H1 (cell line): ENCODE measurements around the gene NUMB. TPM values are rescaled to one million over a fixed set of nuclear protein-coding genes. Genes with fewer than 3 reads are reported as not detected.

ENCODE experiments used
- CTCF ChIA-PET: fragments of 300-600 bp; sonication (Branson Sonifier 250); formaldehyde crosslinking; loops from one replicate; lab custom pipeline; 2021; ENCODE audit not compliant: partially characterized antibody; lab: Charles Lee
- POLR2A ChIA-PET: fragments of 300-600 bp; sonication (Branson Sonifier 250); formaldehyde crosslinking; loops from one replicate; lab custom pipeline; 2021; ENCODE audit warnings: inconsistent platforms; ENCODE audit not compliant: partially characterized antibody; lab: Charles Lee
- DNase-seq, 2 experiments: peaks; one replicate each; pipeline versions ENCODE4 v3.0.0 to v3.0.0-alpha.2; 2010 to 2022; ENCODE audit warnings: low spot score in 2 of 2, low read depth in 1 of 2, mixed read lengths in 1 of 2
- FAIRE-seq: peaks from 2 replicates; lab custom pipeline; 2011; peaks lifted over from hg19 to GRCh38; lab: Jason Lieb, UNC
- H2AFZ ChIP-seq: 2 replicates; pipeline ENCODE4 v1.8.1; 2012; ENCODE audit warnings: low read length, inconsistent platforms
- H2AK5ac ChIP-seq: 2 replicates; pipeline ENCODE4 v1.6.1; 2013; ENCODE audit warnings: low read depth, low read length
- H2BK120ac ChIP-seq: replicated peaks from 2 replicates; pipeline ENCODE3; 2013; ENCODE audit warnings: low read depth, low read length, inconsistent platforms
- H2BK12ac ChIP-seq: 2 replicates; pipeline ENCODE4 v1.6.1; 2013; ENCODE audit warnings: low read depth, low read length
- H2BK15ac ChIP-seq: 2 replicates; pipeline ENCODE4 v1.6.1; 2013; ENCODE audit warnings: low read length
- H2BK20ac ChIP-seq: 2 replicates; pipeline ENCODE4 v1.6.1; 2013; ENCODE audit warnings: low read length
- H2BK5ac ChIP-seq: 2 replicates; pipeline ENCODE4 v1.6.1; 2013; ENCODE audit warnings: low read depth, low read length
- H3K14ac ChIP-seq: 2 replicates; pipeline ENCODE4 v1.6.1; 2013; ENCODE audit warnings: inconsistent platforms; ENCODE audit not compliant: insufficient read length
- H3K18ac ChIP-seq: 2 replicates; pipeline ENCODE4 v1.6.1; 2013; ENCODE audit warnings: low read length; ENCODE audit errors: extremely low read depth
- H3K23ac ChIP-seq: 2 replicates; pipeline ENCODE4 v1.6.1; 2013; ENCODE audit warnings: inconsistent platforms; ENCODE audit not compliant: insufficient read length
- H3K23me2 ChIP-seq: 2 replicates; pipeline ENCODE4 v1.6.1; 2013; ENCODE audit warnings: low read depth, low read length
- H3K27ac ChIP-seq: 2 replicates; pipeline ENCODE4 v1.6.1; 2011; ENCODE audit warnings: low read depth, low read length, inconsistent platforms
- H3K27me3 ChIP-seq, 4 experiments: replicated peaks in 1 of 4; 1 replicate in 1 of 4; 2 replicates in 3 of 4; pipeline versions ENCODE4 v1.6.1 to v1.8.1; 2011 to 2013; ENCODE audit warnings: low read length in 3 of 4, mild to moderate bottlenecking in 3 of 4, inconsistent platforms in 2 of 4, mixed read lengths in 2 of 4, moderate library complexity in 1 of 4; ENCODE audit not compliant: control insufficient read depth in 3 of 4, insufficient read depth in 3 of 4; ENCODE audit errors: extremely low read depth in 1 of 4
- H3K36me3 ChIP-seq, 4 experiments: 2 replicates each; pipeline versions ENCODE4 v1.6.1 to v1.8.1; 2011 to 2013; ENCODE audit warnings: mild to moderate bottlenecking in 4 of 4, low read length in 3 of 4, moderate library complexity in 2 of 4, control low read depth in 1 of 4, inconsistent platforms in 1 of 4; ENCODE audit not compliant: insufficient read depth in 4 of 4, control insufficient read depth in 2 of 4
- H3K4ac ChIP-seq: replicated peaks from 2 replicates; pipeline ENCODE3; 2013; ENCODE audit warnings: low read length, low read depth, mixed read lengths, inconsistent platforms; ENCODE audit not compliant: insufficient read length
- H3K4me1 ChIP-seq, 4 experiments: replicated peaks in 1 of 4; 1 replicate in 1 of 4; 2 replicates in 3 of 4; pipeline versions ENCODE4 v1.6.1 to v1.8.1; 2011 to 2013; ENCODE audit warnings: low read length in 3 of 4, inconsistent platforms in 2 of 4, mixed read lengths in 1 of 4; ENCODE audit not compliant: insufficient read depth in 4 of 4, control insufficient read depth in 3 of 4
- H3K4me2 ChIP-seq, 2 experiments: 2 replicates each; pipeline versions ENCODE4 v1.6.1 to v1.8.1; 2011 to 2013; ENCODE audit warnings: low read depth in 2 of 2, low read length in 2 of 2, control low read depth in 1 of 2, inconsistent platforms in 1 of 2, mild to moderate bottlenecking in 1 of 2; ENCODE audit not compliant: insufficient read depth in 1 of 2
- H3K4me3 ChIP-seq, 4 experiments: fragments of 200-600, 300-600 bp in 1 of 4; sonication (generic), shearing (Covaris generic), sonication (Bioruptor Twin) in 1 of 4; 2 replicates each; pipeline versions ENCODE4 v1.5.1 to v1.8.1; 2011 to 2016; ENCODE audit warnings: low read length in 4 of 4, low read depth in 3 of 4, control low read depth in 2 of 4, inconsistent platforms in 2 of 4, mild to moderate bottlenecking in 2 of 4, mixed read lengths in 1 of 4, moderate library complexity in 1 of 4; ENCODE audit not compliant: insufficient read depth in 2 of 4; ENCODE audit errors: extremely low read depth in 1 of 4
- H3K56ac ChIP-seq: replicated peaks from 2 replicates; pipeline ENCODE3; 2013; ENCODE audit warnings: low read depth, mild to moderate bottlenecking, mixed read lengths, low read length, inconsistent platforms; ENCODE audit not compliant: insufficient read length
- H3K79me1 ChIP-seq: 2 replicates; pipeline ENCODE4 v1.6.1; 2013; ENCODE audit warnings: low read depth, low read length, control low read depth
- H3K79me2 ChIP-seq, 2 experiments: 2 replicates each; pipeline versions ENCODE4 v1.6.1 to v1.8.1; 2012 to 2013; ENCODE audit warnings: low read length in 2 of 2, mild to moderate bottlenecking in 2 of 2, inconsistent platforms in 1 of 2; ENCODE audit not compliant: insufficient read depth in 2 of 2, control insufficient read depth in 1 of 2
- H3K9ac ChIP-seq, 4 experiments: replicated peaks in 1 of 4; 1 replicate in 1 of 4; 2 replicates in 3 of 4; pipeline versions ENCODE4 v1.6.1 to v1.8.1; 2011 to 2013; ENCODE audit warnings: low read depth in 3 of 4, low read length in 3 of 4, control low read depth in 2 of 4, mild to moderate bottlenecking in 2 of 4, moderate library complexity in 2 of 4, inconsistent platforms in 1 of 4; ENCODE audit errors: extremely low read depth in 1 of 4
- H3K9me3 ChIP-seq, 2 experiments: 2 replicates each; pipeline versions ENCODE4 v1.6.1 to v1.8.1; 2012 to 2013; ENCODE audit warnings: mild to moderate bottlenecking in 2 of 2, moderate library complexity in 2 of 2, control low read depth in 1 of 2, inconsistent platforms in 1 of 2, low read depth in 1 of 2, low read length in 1 of 2, mixed read lengths in 1 of 2; ENCODE audit not compliant: insufficient read depth in 2 of 2
- H4K20me1 ChIP-seq, 2 experiments: replicated peaks in 1 of 2; 2 replicates each; pipeline versions ENCODE3 to v1.8.1; 2011 to 2013; ENCODE audit warnings: inconsistent platforms in 2 of 2, low read length in 2 of 2, mild to moderate bottlenecking in 1 of 2; ENCODE audit not compliant: insufficient read depth in 2 of 2, control insufficient read depth in 1 of 2
- H4K5ac ChIP-seq: 2 replicates; pipeline ENCODE4 v1.6.1; 2013; ENCODE audit warnings: low read length, low read depth, mixed read lengths, inconsistent platforms; ENCODE audit not compliant: insufficient read length
- H4K8ac ChIP-seq: 2 replicates; pipeline ENCODE4 v1.8.0; 2013; ENCODE audit warnings: mild to moderate bottlenecking, moderate library complexity, low read length, inconsistent platforms; ENCODE audit not compliant: insufficient read depth; ENCODE audit errors: extremely low read depth
- H4K91ac ChIP-seq: replicated peaks from 2 replicates; pipeline ENCODE3; 2013; ENCODE audit warnings: low read length, mixed read lengths, inconsistent platforms; ENCODE audit not compliant: insufficient read length
- FOSL1 ChIP-seq: IDR thresholded peaks from 2 replicates; pipeline ENCODE4 v1.6.1; 2011; ENCODE audit warnings: mild to moderate bottlenecking, low read depth, low read length, moderate library complexity; ENCODE audit not compliant: insufficient read depth
- TEAD4 ChIP-seq: IDR thresholded peaks from 2 replicates; pipeline ENCODE4 v1.6.1; 2012; ENCODE audit warnings: low read depth, low read length, inconsistent platforms, mixed read lengths
- WGBS, 2 experiments: shearing (Covaris generic) in 1 of 2; methylation state at CpG; one replicate each; pipeline versions ENCODE4 v1.1.6 to v1.1.7; 2013 to 2015; ENCODE audit warnings: low lambda C conversion rate in 2 of 2, mixed read lengths in 2 of 2, inconsistent platforms in 1 of 2, low coverage in 1 of 2, missing lambda C conversion rate in 1 of 2; ENCODE audit not compliant: insufficient replicate concordance in 2 of 2, insufficient coverage in 1 of 2, insufficient read length in 1 of 2; ENCODE audit errors: extremely low coverage in 1 of 2, missing lambda C conversion rate in 1 of 2; 5-methylcytosine and 5-hydroxymethylcytosine counted together
- polyA plus RNA-seq, 7 experiments: library from polyadenylated mRNA; depleted of rRNA in 3 of 7; stranded (reverse) in 5 of 7; unstranded in 2 of 7; fragments of >200 nt in 5 of 7; fragments of 200-250 nt in 2 of 7; gene quantifications; 1 replicate in 5 of 7; 2 replicates in 1 of 7; 4 replicates in 1 of 7; pipeline versions ENCODE4 v1.2.1 to v1.2.3, GENCODE V29; 2011 to 2013; ENCODE audit warnings: missing spikeins in 2 of 7, mixed read lengths in 2 of 7
- total RNA-seq: library from RNA; stranded (reverse); fragmentation: NEBNext Ultra II Directional; extraction: Animal tissue kit (Norgen Biotek cat#: 25700); gene quantifications from 2 replicates; pipeline ENCODE4 v1.2.1, GENCODE V29; 2021

The NUMB gene
- total and polyA plus RNA-seq, 2 of the 8 experiments (the other 6 are each of a cell fraction or from before 2014, with no cell fraction given), result 54.3 to 78.1 TPM

DNA sequence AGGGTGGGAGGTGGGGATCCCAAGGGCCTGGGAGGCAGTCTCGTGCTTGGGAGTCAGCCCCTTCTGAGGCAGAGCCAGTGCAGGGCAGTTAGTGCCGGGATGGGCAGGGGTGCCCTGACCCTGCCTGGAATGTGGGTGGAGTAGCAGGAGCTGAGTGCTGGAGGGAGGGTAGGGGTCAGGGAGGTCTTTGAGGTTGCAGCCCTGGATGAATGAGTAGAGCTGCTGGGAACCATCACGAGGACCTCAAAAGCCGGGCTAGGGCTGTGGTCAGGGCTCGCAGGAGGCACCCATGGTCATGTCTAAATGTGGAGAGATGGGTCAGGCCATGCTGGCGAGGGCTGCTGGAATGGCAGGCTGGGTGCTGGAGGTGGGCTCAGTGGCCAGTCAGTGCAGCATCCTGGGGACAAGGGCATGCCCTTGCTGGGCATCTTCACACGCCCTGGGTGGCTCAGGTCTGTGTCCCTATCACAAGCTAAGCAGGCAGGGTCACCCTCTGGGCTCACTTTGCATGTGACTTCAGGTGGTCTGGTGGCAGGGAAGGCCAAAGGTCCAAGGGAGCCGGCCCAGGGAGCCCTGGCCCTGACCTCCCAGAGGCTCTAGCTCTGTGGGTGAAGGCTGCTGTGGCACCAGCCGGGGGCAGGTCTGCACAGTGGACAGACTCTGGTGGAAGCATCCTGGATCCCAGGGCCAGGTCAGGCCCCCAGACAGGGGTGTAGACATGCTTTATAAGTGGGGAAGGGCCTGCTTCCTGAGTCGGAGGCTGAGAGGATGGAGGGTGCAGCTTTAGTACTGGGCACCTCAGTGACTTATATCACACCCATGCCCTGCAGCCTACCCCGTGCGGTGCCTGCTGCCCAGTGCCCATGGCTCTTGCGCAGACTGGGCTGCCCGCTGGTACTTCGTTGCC lies 196.6 kb downstream of the NUMB start:
- Histone ChIP-seq H3K4me3 (no peak overlapping the region), H3K79me2 (no peaks in the 10 kb centered on the region), H2BK20ac (no peak overlapping the region), H3K27me3 (no peaks in the 10 kb centered on the region), H3K18ac (no peak overlapping the region), H3K4ac (no peak overlapping the region), H4K8ac (no peak overlapping the region), H2BK120ac (no peak overlapping the region), H3K23ac (no peak overlapping the region), H2BK15ac (no peak overlapping the region), H2BK5ac (no peak overlapping the region), H3K4me1 (no peaks in the 10 kb centered on the region; a peak in 2 of 7 replicates), H3K9me3 (no peaks in the 10 kb centered on the region), H3K79me1 (no peaks in the 10 kb centered on the region), H4K91ac (no peak overlapping the region), H3K56ac (no peak overlapping the region), H3K27ac (no peak overlapping the region), H2BK12ac (no peak overlapping the region), H4K5ac (no peak overlapping the region), H4K20me1 (peaks cover 0 to 4% of the 10 kb centered on the region in 2 experiments), H3K23me2 (no peaks in the 10 kb centered on the region), H2AK5ac (no peak overlapping the region), H3K4me2 (no peak overlapping the region), H3K14ac (no peak overlapping the region), H3K36me3 (peaks cover 0 to 26% (median 10%) of the 10 kb centered on the region in 4 experiments; a peak in 6 of 8 replicates), H2AFZ (no peak overlapping the region), H3K9ac (no peak overlapping the region)
- no peak for FAIRE-seq
- 88% methylated on average over 14 of the region's 15 CpGs; no CpG with 5 or more reads in 1 of the 2 experiments for WGBS, 2 experiments
- TF ChIP-seq FOSL1, result no peak
- TF ChIP-seq TEAD4, result peak; percentile 51; the same call in 1 of the 2 replicates
- no peak for DNase-seq
- ChIA-PET CTCF (interaction anchor here (0.9 to 2.3 kb wide), 4 partner anchors 13 to 30 kb away, joined by 3 to 15 read pairs (median 5); no protein-coding TSS in a partner anchor), POLR2A (interaction anchor here (0.8 to 1.6 kb wide), 3 partner anchors 9 to 197 kb away, joined by 3 to 5 read pairs (median 4); partner anchors contain the start of gene NUMB)
